ENCODE results near the gene JPH2.

- TF ChIP-seq CTCF (IDR thresholded peaks at IDR 0.05): no peak
- TF ChIP-seq POLR2AphosphoS5 (IDR thresholded peaks at IDR 0.05): no peak
Measured at GRCh38 chr20:44193801-44194200, 6.8 kb upstream of the JPH2 start.
